Natural killer cell (primary cell): Measurements from ENCODE around the gene MYCBP. TPM values are rescaled to one million over a fixed set of nuclear protein-coding genes. Genes with fewer than 3 reads are reported as not detected.

Experiments
- ATAC-seq, 3 donors: fragments of 150-1000 bp in 2 of 3; fragments of 200-7000 bp in 1 of 3; cut with Tn5 transposase; 1 replicate in 1 of 3; 2 replicates in 2 of 3; pipeline ENCODE4 v1.10.0; 2021; ENCODE audit warnings: mild to moderate bottlenecking in 2 of 3, moderate library complexity in 2 of 3
- DNase-seq, 2 donors: peaks; one replicate each; pipeline versions ENCODE4 v3.0.0 to v3.0.0-alpha.2; 2013 to 2021; ENCODE audit warnings: mixed read lengths in 1 of 2
- H3K27ac ChIP-seq: one replicate; pipeline ENCODE4 v1.5.1; 2013; ENCODE audit warnings: mild to moderate bottlenecking, low read length
- H3K27me3 ChIP-seq: one replicate; pipeline ENCODE4 v1.6.1; 2013; ENCODE audit warnings: low read length; ENCODE audit not compliant: control insufficient read depth, insufficient read depth
- H3K36me3 ChIP-seq: one replicate; pipeline ENCODE4 v1.6.1; 2013; ENCODE audit warnings: low read length; ENCODE audit not compliant: control insufficient read depth, insufficient read depth
- H3K4me1 ChIP-seq: one replicate; pipeline ENCODE4 v1.6.1; 2013; ENCODE audit warnings: low read length; ENCODE audit not compliant: control insufficient read depth, insufficient read depth
- H3K4me3 ChIP-seq: one replicate; pipeline ENCODE4 v1.5.1; 2013; ENCODE audit warnings: low read length
- H3K9me3 ChIP-seq: one replicate; pipeline ENCODE4 v1.6.1; 2013; ENCODE audit warnings: low read length; ENCODE audit not compliant: control insufficient read depth, insufficient read depth
- H3K27ac Mint-ChIP-seq, 2 donors: one replicate each; pipeline ENCODE4 v1.8.0; 2022; ENCODE audit warnings: mild to moderate bottlenecking in 2 of 2, mixed read lengths in 2 of 2, moderate library complexity in 1 of 2
- H3K27me3 Mint-ChIP-seq, 2 donors: one replicate each; pipeline ENCODE4 v1.8.0; 2022; ENCODE audit warnings: low read depth in 2 of 2, mixed read lengths in 2 of 2
- H3K36me3 Mint-ChIP-seq: one replicate; pipeline ENCODE4 v1.8.0; 2022; ENCODE audit warnings: mixed read lengths
- H3K4me1 Mint-ChIP-seq, 2 donors: one replicate each; pipeline ENCODE4 v1.8.0; 2022; ENCODE audit warnings: mixed read lengths in 2 of 2
- H3K4me3 Mint-ChIP-seq: one replicate; pipeline ENCODE4 v1.8.0; 2022; ENCODE audit warnings: mild to moderate bottlenecking, moderate library complexity, mixed read lengths
- H3K9me3 Mint-ChIP-seq, 2 donors: one replicate each; pipeline ENCODE4 v1.8.0; 2022; ENCODE audit warnings: mixed read lengths in 2 of 2
- CTCF ChIP-seq: fragments of 200-600 bp; IDR thresholded peaks from one replicate; pipeline ENCODE4 v1.8.0; 2022; ENCODE audit warnings: antibody characterized with exemption
- WGBS: methylation state at CpG from one replicate; pipeline ENCODE4 v1.1.7; 2013; ENCODE audit warnings: missing lambda C conversion rate; ENCODE audit not compliant: insufficient coverage; 5-methylcytosine and 5-hydroxymethylcytosine counted together
- intact Hi-C: fragments of 100-400 bp; cut with micrococcal nuclease; formaldehyde crosslinking; loops from one replicate; pipeline ENCODE4 v1.14.2; 2022
- total RNA-seq, 4 donors: library from RNA; stranded (reverse); fragments of 120-200 nt in 1 of 4; gene quantifications; one replicate each; pipeline versions ENCODE4 v1.2.3 to v1.2.4, GENCODE V29; 2013 to 2022

The MYCBP gene
- total RNA-seq, 3 donors from 2014 or later (not counting 1 experiment from before 2014, with no cell fraction given): 5.7 to 11.4 (median 8.9) TPM

GRCh38 chr1:38826886-38827285, 46.3 kb downstream of the MYCBP start:
- no peak overlapping the region for H3K4me3 Mint-ChIP-seq
- Histone ChIP-seq H3K36me3 (no peaks in the 10 kb centered on the region), H3K27ac (no peak overlapping the region), H3K4me3 (no peak overlapping the region), H3K4me1 (no peaks in the 10 kb centered on the region), H3K27me3 (no peaks in the 10 kb centered on the region), H3K9me3 (no peaks in the 10 kb centered on the region)
- TF ChIP-seq CTCF: no peak
- intact Hi-C loops: no loop called here
- H3K27ac Mint-ChIP-seq: no peak overlapping the region
- no peaks in the 10 kb centered on the region for H3K4me1 Mint-ChIP-seq
- no peaks in the 10 kb centered on the region for H3K36me3 Mint-ChIP-seq
- no peaks in the 10 kb centered on the region for H3K9me3 Mint-ChIP-seq
- DNase-seq (no peak), ATAC-seq (no peak)
- H3K27me3 Mint-ChIP-seq: peaks cover 13 to 43% of the 10 kb centered on the region in 2 donors

- H3K9me3 Mint-ChIP-seq: no peaks in the 10 kb centered on the region
- H3K27me3 Mint-ChIP-seq: peaks cover 15 to 47% of the 10 kb centered on the region in 2 donors
- H3K27ac Mint-ChIP-seq: no peak overlapping the region
- H3K36me3 ChIP-seq: no peaks in the 10 kb centered on the region
- H3K27ac ChIP-seq: no peak overlapping the region
- H3K36me3 Mint-ChIP-seq: no peaks in the 10 kb centered on the region
- no peaks in the 10 kb centered on the region for H3K27me3 ChIP-seq
- no peaks in the 10 kb centered on the region for H3K9me3 ChIP-seq
- ATAC-seq (no peak), DNase-seq (no peak)
- H3K4me1 Mint-ChIP-seq: no peaks in the 10 kb centered on the region
- no peaks in the 10 kb centered on the region for H3K4me1 ChIP-seq
- intact Hi-C loops: no loop called here
- 93% methylated on average over 3 of the region's 3 CpGs for WGBS
- TF ChIP-seq CTCF: no peak
- no peak overlapping the region for H3K4me3 Mint-ChIP-seq
- H3K4me3 ChIP-seq: no peak overlapping the region
Measured at GRCh38 chr1:38826262-38826661, 46.9 kb downstream of the MYCBP start.

- Mint-ChIP-seq H3K36me3 (no peaks in the 10 kb centered on the region), H3K4me1 (no peaks in the 10 kb centered on the region), H3K27ac (no peak overlapping the region), H3K4me3 (no peak overlapping the region), H3K9me3 (no peaks in the 10 kb centered on the region), H3K27me3 (peaks cover 33 to 60% of the 10 kb centered on the region in 2 donors)
- WGBS: 69% methylated on average over 1 of the region's 1 CpG
- Histone ChIP-seq H3K4me1 (peaks cover 12% of the 10 kb centered on the region), H3K27ac (no peak overlapping the region), H3K36me3 (no peaks in the 10 kb centered on the region), H3K4me3 (no peak overlapping the region), H3K9me3 (peaks cover 8% of the 10 kb centered on the region), H3K27me3 (peaks cover 25% of the 10 kb centered on the region)
- DNase-seq: no peak
- ATAC-seq: no peak
- TF ChIP-seq CTCF: no peak
- intact Hi-C loops: no loop called here
Measured at GRCh38 chr1:38820860-38821259, 52.3 kb downstream of the MYCBP start.

GRCh38 chr1:38819516-38819915, 53.6 kb downstream of the MYCBP start:
- Histone ChIP-seq H3K27me3 (peaks cover 30% of the 10 kb centered on the region), H3K36me3 (no peaks in the 10 kb centered on the region), H3K9me3 (peaks cover 8% of the 10 kb centered on the region), H3K4me1 (peaks cover 12% of the 10 kb centered on the region), H3K27ac (no peak overlapping the region), H3K4me3 (no peak overlapping the region)
- H3K4me3 Mint-ChIP-seq: no peak overlapping the region
- no peak for ATAC-seq
- DNase-seq: no peak
- H3K4me1 Mint-ChIP-seq: no peaks in the 10 kb centered on the region
- H3K36me3 Mint-ChIP-seq: no peaks in the 10 kb centered on the region
- H3K9me3 Mint-ChIP-seq: no peaks in the 10 kb centered on the region
- no peak for TF ChIP-seq CTCF
- intact Hi-C loops: no loop called here
- H3K27me3 Mint-ChIP-seq: peaks cover 43 to 63% of the 10 kb centered on the region in 2 donors
- WGBS: 71% methylated on average over 2 of the region's 2 CpGs
- no peak overlapping the region for H3K27ac Mint-ChIP-seq
